Breast epithelium (tissue), 4 donors: ENCODE data around the gene METTL25. TPM values are rescaled to one million over a fixed set of nuclear protein-coding genes. Genes with fewer than 3 reads are reported as not detected.

Source experiments
- DNase-seq, 2 donors: peaks; one replicate each; pipeline ENCODE4 v3.0.0-alpha.2; 2019; ENCODE audit warnings: low spot score in 2 of 2
- H3K27ac ChIP-seq, 2 donors: fragments of 200-600 bp; sonication (generic) in 1 of 2; one replicate each; pipeline ENCODE4 v1.5.1; 2016 to 2019; ENCODE audit warnings: mild to moderate bottlenecking in 1 of 2
- H3K27me3 ChIP-seq, 2 donors: fragments of 200-600 bp; sonication (generic) in 1 of 2; one replicate each; pipeline versions ENCODE4 v1.5.1 to v1.6.0; 2017 to 2019; ENCODE audit warnings: control low read depth in 1 of 2, mild to moderate bottlenecking in 1 of 2
- H3K36me3 ChIP-seq: fragments of 200-600 bp; one replicate; pipeline ENCODE4 v1.5.1; 2019
- H3K4me1 ChIP-seq, 2 donors: fragments of 200-600 bp; sonication (generic); one replicate each; pipeline ENCODE4 v1.5.1; 2016 to 2019; ENCODE audit warnings: control low read depth in 1 of 2
- H3K4me3 ChIP-seq, 3 donors: fragments of 200-600 bp; sonication (generic); 1 replicate in 2 of 3; 2 replicates in 1 of 3; pipeline ENCODE4 v1.5.1; 2016 to 2019; ENCODE audit warnings: mild to moderate bottlenecking in 3 of 3, moderate library complexity in 2 of 3
- H3K9me3 ChIP-seq, 2 donors: fragments of 200-600 bp; sonication (generic) in 1 of 2; one replicate each; pipeline ENCODE4 v1.5.1; 2016 to 2019; ENCODE audit warnings: control low read depth in 1 of 2
- POLR2A ChIP-seq: fragments of 450-650 bp; IDR thresholded peaks from one replicate; pipeline ENCODE4 v1.6.1; 2016; ENCODE audit warnings: antibody characterized with exemption, mild to moderate bottlenecking, moderate library complexity
- POLR2AphosphoS5 ChIP-seq, 3 donors: sonication (generic); formaldehyde crosslinking; IDR thresholded peaks; one replicate each; pipeline ENCODE4 v1.6.1; 2017; ENCODE audit warnings: antibody characterized with exemption in 3 of 3
- intact Hi-C: fragments of 100-400 bp; cut with DNase I; formaldehyde crosslinking; loops from one replicate; pipeline ENCODE4 v1.15.1; 2023; ENCODE audit warnings: low total_unique reads
- total RNA-seq, 3 donors: library from RNA; depleted of rRNA; stranded (reverse); fragments of >200 nt; gene quantifications; one replicate each; pipeline ENCODE4 v1.1.0, GENCODE V29; 2016
- TF ChIP-seq, protein P1 (sequence below), 3 donors: fragments of 450-650 bp; IDR thresholded peaks; one replicate each; pipeline ENCODE4 v1.5.1; 2016 to 2017; ENCODE audit warnings: antibody characterized with exemption in 3 of 3, mild to moderate bottlenecking in 3 of 3, moderate library complexity in 3 of 3

Gene METTL25
- total RNA-seq, 3 donors from 2014 or later, result 10.4 to 38.9 (median 25.9) TPM

DNA sequence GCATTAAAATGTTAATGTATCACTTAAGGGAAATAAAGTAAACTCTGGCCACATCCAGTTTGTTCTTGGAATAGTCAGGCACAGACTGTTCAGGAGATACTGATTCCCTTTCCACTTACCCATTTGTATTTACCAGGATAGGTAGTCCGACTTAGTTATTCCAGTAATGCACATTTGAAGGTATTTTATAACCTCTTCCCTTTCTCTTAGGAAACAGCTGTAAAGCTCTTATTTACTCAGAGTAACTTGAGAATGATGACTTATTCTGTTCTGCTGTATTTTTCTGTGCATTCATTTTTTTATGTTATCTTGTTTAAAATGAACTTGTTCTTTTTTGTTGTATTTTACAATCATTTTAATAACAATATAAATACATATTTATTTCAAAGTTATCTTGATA, 78.0 kb downstream of the METTL25 start:
- no peaks in the 10 kb centered on the region for H3K9me3 ChIP-seq
- no peaks in the 10 kb centered on the region for H3K27me3 ChIP-seq
- TF ChIP-seq, protein P1, sequence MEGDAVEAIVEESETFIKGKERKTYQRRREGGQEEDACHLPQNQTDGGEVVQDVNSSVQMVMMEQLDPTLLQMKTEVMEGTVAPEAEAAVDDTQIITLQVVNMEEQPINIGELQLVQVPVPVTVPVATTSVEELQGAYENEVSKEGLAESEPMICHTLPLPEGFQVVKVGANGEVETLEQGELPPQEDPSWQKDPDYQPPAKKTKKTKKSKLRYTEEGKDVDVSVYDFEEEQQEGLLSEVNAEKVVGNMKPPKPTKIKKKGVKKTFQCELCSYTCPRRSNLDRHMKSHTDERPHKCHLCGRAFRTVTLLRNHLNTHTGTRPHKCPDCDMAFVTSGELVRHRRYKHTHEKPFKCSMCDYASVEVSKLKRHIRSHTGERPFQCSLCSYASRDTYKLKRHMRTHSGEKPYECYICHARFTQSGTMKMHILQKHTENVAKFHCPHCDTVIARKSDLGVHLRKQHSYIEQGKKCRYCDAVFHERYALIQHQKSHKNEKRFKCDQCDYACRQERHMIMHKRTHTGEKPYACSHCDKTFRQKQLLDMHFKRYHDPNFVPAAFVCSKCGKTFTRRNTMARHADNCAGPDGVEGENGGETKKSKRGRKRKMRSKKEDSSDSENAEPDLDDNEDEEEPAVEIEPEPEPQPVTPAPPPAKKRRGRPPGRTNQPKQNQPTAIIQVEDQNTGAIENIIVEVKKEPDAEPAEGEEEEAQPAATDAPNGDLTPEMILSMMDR (IDR thresholded peaks at IDR 0.05), result no peak
- TF ChIP-seq POLR2A (no peak), POLR2AphosphoS5 (IDR thresholded peaks at IDR 0.05) (no peak)
- H3K27ac ChIP-seq, result no peak overlapping the region
- no peak for DNase-seq
- H3K4me3 ChIP-seq, result no peak overlapping the region
- no peaks in the 10 kb centered on the region for H3K36me3 ChIP-seq
- intact Hi-C loops, result no loop called here
- H3K4me1 ChIP-seq, result no peaks in the 10 kb centered on the region

DNA sequence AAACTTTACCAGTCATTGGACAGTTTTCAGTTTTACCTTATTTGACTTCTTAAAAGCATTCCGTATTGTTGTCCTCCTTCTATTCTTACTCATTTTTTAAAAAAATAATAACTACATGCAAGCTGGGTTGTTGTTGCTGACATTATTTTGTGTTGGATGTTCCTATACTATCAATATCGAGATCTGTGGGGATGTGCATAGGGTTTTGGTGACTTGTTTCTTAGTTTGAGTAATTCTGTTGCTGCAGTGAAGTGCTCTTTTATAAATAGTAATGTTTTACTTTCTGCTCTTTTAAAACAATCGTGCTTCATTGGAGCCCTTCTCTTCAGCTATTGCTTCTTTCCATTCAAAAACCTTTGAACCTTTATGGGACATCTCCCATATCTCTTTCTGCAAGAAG, 79.4 kb downstream of the METTL25 start:
- Histone ChIP-seq H3K9me3 (no peaks in the 10 kb centered on the region), H3K4me1 (no peaks in the 10 kb centered on the region), H3K4me3 (no peak overlapping the region), H3K27ac (no peak overlapping the region), H3K27me3 (no peaks in the 10 kb centered on the region), H3K36me3 (no peaks in the 10 kb centered on the region)
- no peak for DNase-seq
- intact Hi-C loops, result no loop called here
- TF ChIP-seq POLR2AphosphoS5 (IDR thresholded peaks at IDR 0.05) (no peak), POLR2A (no peak)
- TF ChIP-seq, protein P1 (IDR thresholded peaks at IDR 0.05), result no peak

DNA sequence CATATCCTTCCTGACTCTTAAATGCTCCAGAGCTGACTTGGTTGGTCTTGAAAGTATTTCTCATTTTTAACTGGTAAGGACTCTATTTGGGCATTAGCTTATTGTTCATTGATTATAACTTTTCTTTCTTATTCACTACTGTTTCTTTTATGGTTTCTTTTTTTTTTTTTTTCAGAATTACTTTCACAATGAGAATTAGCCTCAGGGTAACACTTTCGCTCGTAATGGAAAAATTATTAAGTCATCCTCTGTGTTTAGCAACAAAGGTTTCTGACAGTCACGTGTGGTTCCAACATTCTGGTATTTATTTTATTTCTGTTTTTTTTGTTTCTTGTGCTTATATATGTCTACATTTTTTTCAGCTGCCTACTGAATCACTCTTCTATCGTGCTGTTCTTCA, 80.0 kb downstream of the METTL25 start:
- H3K36me3 ChIP-seq, result no peaks in the 10 kb centered on the region
- TF ChIP-seq POLR2AphosphoS5 (IDR thresholded peaks at IDR 0.05) (no peak), POLR2A (no peak)
- TF ChIP-seq, protein P1 (IDR thresholded peaks at IDR 0.05), result no peak
- H3K27me3 ChIP-seq, result no peaks in the 10 kb centered on the region
- H3K4me3 ChIP-seq, result no peak overlapping the region
- intact Hi-C loops, result no loop called here
- no peaks in the 10 kb centered on the region for H3K4me1 ChIP-seq
- no peaks in the 10 kb centered on the region for H3K9me3 ChIP-seq
- DNase-seq, result no peak
- no peak overlapping the region for H3K27ac ChIP-seq

DNA sequence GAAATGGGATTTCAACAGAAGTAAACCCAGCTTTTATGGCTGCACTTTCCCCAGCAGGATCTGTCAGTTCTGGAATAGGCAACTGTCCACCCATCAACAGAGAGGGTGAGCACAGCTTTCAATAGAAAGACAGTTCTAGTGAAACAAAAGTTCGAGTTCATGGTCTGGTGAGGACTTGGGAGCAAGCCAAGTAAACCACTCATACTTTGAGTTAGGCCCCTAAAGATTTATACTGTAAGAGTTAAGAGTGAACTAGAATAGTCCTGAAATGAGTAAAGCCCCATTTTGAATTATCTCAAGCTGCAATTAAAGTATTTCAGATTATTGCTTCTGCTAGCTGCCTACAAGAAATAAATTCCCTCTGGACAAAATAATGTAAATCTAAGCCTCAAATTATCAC, 82.6 kb downstream of the METTL25 start:
- intact Hi-C loops, result no loop called here
- no peaks in the 10 kb centered on the region for H3K4me1 ChIP-seq
- H3K27ac ChIP-seq, result no peak overlapping the region
- TF ChIP-seq, protein P1 (IDR thresholded peaks at IDR 0.05), result no peak
- TF ChIP-seq POLR2A, result no peak
- TF ChIP-seq POLR2AphosphoS5 (IDR thresholded peaks at IDR 0.05), result no peak
- no peaks in the 10 kb centered on the region for H3K27me3 ChIP-seq
- H3K9me3 ChIP-seq, result no peaks in the 10 kb centered on the region
- no peak for DNase-seq
- no peaks in the 10 kb centered on the region for H3K36me3 ChIP-seq
- H3K4me3 ChIP-seq, result no peak overlapping the region

DNA sequence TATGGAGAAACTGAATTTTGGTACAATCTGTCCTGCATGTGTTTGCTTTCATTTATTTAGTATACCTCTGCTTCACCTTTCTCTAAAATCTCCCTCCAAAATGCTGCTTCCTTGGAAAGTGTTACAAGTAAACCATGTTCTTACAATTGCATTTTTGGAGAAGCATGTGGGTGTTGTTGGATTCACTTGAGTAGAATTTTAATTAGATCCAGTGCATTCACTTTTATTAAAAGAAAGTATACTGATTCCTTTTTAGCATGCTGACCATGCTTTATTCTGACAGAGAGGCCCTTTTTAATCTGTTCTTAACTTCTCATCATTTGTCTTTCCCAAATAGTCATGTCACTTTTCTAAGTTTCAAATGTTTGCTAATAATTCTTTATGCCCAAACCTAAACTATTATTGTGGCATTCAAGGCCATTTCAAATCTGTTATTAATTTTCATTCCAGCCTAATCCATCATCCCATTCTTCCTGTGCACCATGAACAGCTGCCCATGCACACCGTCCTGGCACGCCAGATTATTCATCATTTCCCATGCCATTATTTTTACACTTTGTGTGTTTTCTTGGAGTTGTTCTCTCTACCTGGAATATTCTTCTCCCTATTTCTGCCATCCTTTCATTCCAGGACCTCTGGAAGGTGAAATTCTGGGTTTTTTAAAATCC, 90.7 kb downstream of the METTL25 start:
- intact Hi-C loops, result no loop called here
- Histone ChIP-seq H3K27ac (no peak overlapping the region), H3K9me3 (no peaks in the 10 kb centered on the region), H3K36me3 (no peaks in the 10 kb centered on the region), H3K4me3 (no peak overlapping the region), H3K4me1 (no peaks in the 10 kb centered on the region), H3K27me3 (no peaks in the 10 kb centered on the region)
- DNase-seq, result no peak
- TF ChIP-seq, protein P1 (IDR thresholded peaks at IDR 0.05), result no peak
- TF ChIP-seq POLR2AphosphoS5 (IDR thresholded peaks at IDR 0.05) (no peak), POLR2A (no peak)
